SK-N-SH treated with all-trans-retinoic acid at 6 μM for 48 hours (cell line): ENCODE results near the gene NRXN2.

Experiments
- ATAC-seq: fragments of 200-7000 bp; cut with Tn5 transposase; 3 replicates; pipeline ENCODE4 v1.9.1; 2020; ENCODE audit warnings: mild to moderate bottlenecking, moderate library complexity
- ARNTL ChIP-seq: fragments of 450-650 bp; formaldehyde crosslinking; IDR thresholded peaks from 2 replicates; pipeline ENCODE4 v1.5.0; 2020; ENCODE audit warnings: low read depth, mild to moderate bottlenecking, moderate library complexity, borderline replicate concordance
- BACH2 ChIP-seq: fragments of 250-450 bp; sonication (Bioruptor Pico); IDR thresholded peaks from 2 replicates; pipeline ENCODE4 v1.9.0; 2021; ENCODE audit warnings: mild to moderate bottlenecking, borderline replicate concordance
- CREB5 ChIP-seq: fragments of 250-450 bp; sonication (Bioruptor Pico); IDR thresholded peaks from 2 replicates; pipeline ENCODE4 v1.5.1; 2020; ENCODE audit warnings: low read depth, mild to moderate bottlenecking, moderate library complexity
- CSDC2 ChIP-seq: fragments of 250-450 bp; sonication (Bioruptor Pico); IDR thresholded peaks from 2 replicates; pipeline ENCODE4 v1.5.0; 2020; ENCODE audit warnings: mild to moderate bottlenecking, moderate library complexity
- CSRNP3 ChIP-seq: fragments of 250-450 bp; sonication (Bioruptor Pico); IDR thresholded peaks from 2 replicates; pipeline ENCODE4 v1.5.1; 2021; ENCODE audit warnings: mild to moderate bottlenecking, moderate library complexity
- GLIS3 ChIP-seq: fragments of 250-450 bp; sonication (Bioruptor Pico); IDR thresholded peaks from 2 replicates; pipeline ENCODE4 v1.5.0; 2020; ENCODE audit warnings: mild to moderate bottlenecking, moderate library complexity
- OSR1 ChIP-seq: fragments of 250-450 bp; sonication (Bioruptor Pico); IDR thresholded peaks from 2 replicates; pipeline ENCODE4 v1.8.0; 2022; ENCODE audit warnings: moderate library complexity, mild to moderate bottlenecking, inconsistent platforms
- POU6F1 ChIP-seq: fragments of 250-450 bp; sonication (Bioruptor Pico); IDR thresholded peaks from 2 replicates; pipeline ENCODE4 v1.8.0; 2021; ENCODE audit warnings: low read depth, mild to moderate bottlenecking, moderate library complexity, borderline replicate concordance
- RARB ChIP-seq: fragments of 250-450 bp; sonication (Bioruptor Pico); IDR thresholded peaks from 2 replicates; pipeline ENCODE4 v1.8.0; 2021; ENCODE audit warnings: mild to moderate bottlenecking, moderate library complexity
- SNAI2 ChIP-seq: fragments of 250-450 bp; sonication (Bioruptor Pico); IDR thresholded peaks from 2 replicates; pipeline ENCODE4 v1.5.0; 2020; ENCODE audit warnings: mild to moderate bottlenecking, moderate library complexity
- TCF4 ChIP-seq: fragments of 250-450 bp; sonication (Bioruptor Pico); IDR thresholded peaks from 2 replicates; pipeline ENCODE4 v1.8.0; 2021; ENCODE audit warnings: mild to moderate bottlenecking, moderate library complexity, borderline replicate concordance
- TOX ChIP-seq: fragments of 250-450 bp; sonication (Bioruptor Pico); IDR thresholded peaks from 2 replicates; pipeline ENCODE4 v1.8.0; 2021; ENCODE audit warnings: mild to moderate bottlenecking, moderate library complexity, borderline replicate concordance
- TSHZ2 ChIP-seq: fragments of 250-450 bp; sonication (Bioruptor Pico); IDR thresholded peaks from 2 replicates; pipeline ENCODE4 v1.5.0; 2020; ENCODE audit warnings: mild to moderate bottlenecking, moderate library complexity
- ZFP30 ChIP-seq: fragments of 450-650 bp; formaldehyde crosslinking; IDR thresholded peaks from 2 replicates; pipeline ENCODE4 v1.5.0; 2022; ENCODE audit warnings: mild to moderate bottlenecking, moderate library complexity
- ZNF565 ChIP-seq: fragments of 450-650 bp; formaldehyde crosslinking; conservative IDR thresholded peaks from 2 replicates; pipeline ENCODE4 v1.5.0; 2020; ENCODE audit warnings: low read depth, mild to moderate bottlenecking, moderate library complexity
- ZNF70 ChIP-seq: fragments of 450-650 bp; formaldehyde crosslinking; IDR thresholded peaks from 2 replicates; pipeline ENCODE4 v1.5.0; 2020; ENCODE audit warnings: mild to moderate bottlenecking, moderate library complexity
- ZNF8 ChIP-seq: fragments of 450-650 bp; formaldehyde crosslinking; IDR thresholded peaks from 2 replicates; pipeline ENCODE4 v1.5.0; 2020; ENCODE audit warnings: mild to moderate bottlenecking, moderate library complexity

The NRXN2 gene

GRCh38 chr11:64638018-64638665, 84.9 kb downstream of the NRXN2 start:
- TF ChIP-seq ZFP30 (CRISPR knock-in tag) (no peak), SNAI2 (CRISPR knock-in tag) (no peak), CSDC2 (CRISPR knock-in tag) (no peak), CSRNP3 (CRISPR knock-in tag) (no peak), ZNF70 (no peak), GLIS3 (no peak), TSHZ2 (no peak), ZNF8 (CRISPR knock-in tag) (no peak), ARNTL (no peak), ZNF565 (no peak), OSR1 (CRISPR knock-in tag) (no peak), POU6F1 (CRISPR knock-in tag) (no peak), BACH2 (CRISPR knock-in tag) (no peak)
- TF ChIP-seq, all 23 proteins: peak for 0
- peak; percentile 65 for ATAC-seq

- peak; percentile 43 for ATAC-seq
- TF ChIP-seq ZNF70 (no peak), ARNTL (no peak), POU6F1 (CRISPR knock-in tag) (no peak), RARB (CRISPR knock-in tag) (no peak), TSHZ2 (no peak), ZFP30 (CRISPR knock-in tag) (no peak), TCF4 (CRISPR knock-in tag) (no peak), TOX (no peak), CREB5 (no peak)
Observed at GRCh38 chr11:64637334-64638017, 85.5 kb downstream of the NRXN2 start.
